ENCODE measurements around the gene GNAQ. TPM values are rescaled to one million over a fixed set of nuclear protein-coding genes. Genes with fewer than 3 reads are reported as not detected.
A peak's percentile ranks its signal among the peaks of the same experiment; 100 is the strongest.
"Not testable (repeated sequence)": the region's sequence is repeated elsewhere in the genome, so short reads cannot be mapped to it uniquely, and the experiment has no call there.

Gene GNAQ
- total RNA-seq, 2 donors from 2014 or later: 20.9 to 27.8 TPM

- peak; percentile 29 for DNase-seq
- intact Hi-C loops (cut with DNase I): no loop called here
- peak in 1 of 2 donors; percentile 47 for ATAC-seq
These were observed 134.5 kb downstream of the GNAQ start for GRCh38 chr9:77896938-77897667.

- DNase-seq (no peak), ATAC-seq (no peak)
- intact Hi-C loops (cut with DNase I): no loop called here
These were observed 135.2 kb downstream of the GNAQ start for GRCh38 chr9:77896269-77896937.

GRCh38 chr9:77893706-77894105, 137.9 kb downstream of the GNAQ start:
- intact Hi-C loops (cut with DNase I): no loop called here
- ATAC-seq: no peak
- no peak for DNase-seq

- intact Hi-C loops (cut with DNase I): no loop called here
- ATAC-seq (no peak), DNase-seq (no peak)
These were observed 138.6 kb downstream of the GNAQ start for GRCh38 chr9:77892955-77893514.

- DNase-seq: no peak
- no peak for ATAC-seq
- intact Hi-C loops (cut with DNase I): no loop called here
These were observed 139.4 kb downstream of the GNAQ start for GRCh38 chr9:77892171-77892570.

- intact Hi-C loops (cut with DNase I): no loop called here
- no peak for ATAC-seq
- no peak for DNase-seq
These were observed 140.3 kb downstream of the GNAQ start for GRCh38 chr9:77891128-77891800.

GRCh38 chr9:77887662-77888061, 143.9 kb downstream of the GNAQ start:
- intact Hi-C loops (cut with DNase I): no loop called here
- DNase-seq (no peak), ATAC-seq (no peak)

GRCh38 chr9:77885104-77885672, 146.4 kb downstream of the GNAQ start:
- DNase-seq: no peak
- no peak for ATAC-seq
- intact Hi-C loops (cut with DNase I): no loop called here

GRCh38 chr9:77883846-77884771, 147.5 kb downstream of the GNAQ start:
- intact Hi-C loops (cut with DNase I): no loop called here
- ATAC-seq: no peak

GRCh38 chr9:77883133-77883532, 148.5 kb downstream of the GNAQ start:
- ATAC-seq (no peak), DNase-seq (no peak)
- intact Hi-C loops (cut with DNase I): no loop called here

More at GRCh38 chr9:77883846-77884771, 147.5 kb downstream of the GNAQ start:
- no peak for DNase-seq

- DNase-seq (no peak), ATAC-seq (no peak)
- intact Hi-C loops (cut with DNase I): no loop called here
These were observed 149.3 kb downstream of the GNAQ start for GRCh38 chr9:77882294-77882693.

GRCh38 chr9:77881634-77882033, 150.0 kb downstream of the GNAQ start:
- ATAC-seq; DNase-seq; intact Hi-C loops (cut with DNase I): not testable (repeated sequence)

- intact Hi-C loops (cut with DNase I): no loop called here
- ATAC-seq (no peak), DNase-seq (no peak)
These were observed 150.5 kb downstream of the GNAQ start for GRCh38 chr9:77881111-77881510.

- ATAC-seq (peak in 1 of 2 donors; percentile 67), DNase-seq (peak; percentile 57)
- intact Hi-C loops (cut with DNase I): no loop called here
These were observed 152.1 kb downstream of the GNAQ start for GRCh38 chr9:77879437-77879943.

GRCh38 chr9:77878793-77879192, 152.8 kb downstream of the GNAQ start:
- ATAC-seq; intact Hi-C loops (cut with DNase I); DNase-seq: not testable (repeated sequence)

- DNase-seq (no peak), ATAC-seq (no peak)
- intact Hi-C loops (cut with DNase I): no loop called here
These were observed 153.6 kb downstream of the GNAQ start for GRCh38 chr9:77877976-77878375.

GRCh38 chr9:77876590-77876989, 155.0 kb downstream of the GNAQ start:
- DNase-seq (no peak), ATAC-seq (no peak)
- intact Hi-C loops (cut with DNase I): no loop called here

- ATAC-seq (peak in 1 of 2 donors; percentile 44), DNase-seq (no peak)
- intact Hi-C loops (cut with DNase I): no loop called here
These were observed 155.5 kb downstream of the GNAQ start for GRCh38 chr9:77876091-77876490.

Measured in left cardiac atrium (tissue), 4 donors.